GM18909 (cell line): ENCODE measurements around the gene PACRG.

Experiments
- ATAC-seq: cut with Tn5 transposase; IDR thresholded peaks from one replicate; pipeline ENCODE4 v1.9.1; 2021; ENCODE audit warnings: mild to moderate bottlenecking; ENCODE audit not compliant: unreplicated experiment, poor library complexity

Gene PACRG

DNA sequence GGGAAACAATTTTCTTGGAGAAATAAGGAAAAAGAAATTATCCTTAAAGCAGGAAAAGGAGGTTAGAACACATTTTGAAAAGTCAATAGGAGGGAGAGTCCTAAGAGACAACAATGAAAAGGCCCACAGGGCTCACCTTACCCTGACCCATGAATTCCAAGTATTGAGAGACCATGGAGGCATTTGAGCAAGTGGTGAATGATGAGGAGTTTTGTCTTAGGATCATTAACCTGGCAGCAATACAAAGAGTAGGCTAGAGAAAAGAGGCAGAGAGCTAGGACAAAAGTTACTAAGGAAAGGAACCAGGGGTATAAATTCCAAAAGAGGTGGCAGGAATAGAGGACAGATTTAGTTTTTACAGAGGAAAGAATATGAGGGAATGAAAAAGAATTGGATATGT is 44.7 kb downstream of the PACRG start:
- ATAC-seq = no peak

DNA sequence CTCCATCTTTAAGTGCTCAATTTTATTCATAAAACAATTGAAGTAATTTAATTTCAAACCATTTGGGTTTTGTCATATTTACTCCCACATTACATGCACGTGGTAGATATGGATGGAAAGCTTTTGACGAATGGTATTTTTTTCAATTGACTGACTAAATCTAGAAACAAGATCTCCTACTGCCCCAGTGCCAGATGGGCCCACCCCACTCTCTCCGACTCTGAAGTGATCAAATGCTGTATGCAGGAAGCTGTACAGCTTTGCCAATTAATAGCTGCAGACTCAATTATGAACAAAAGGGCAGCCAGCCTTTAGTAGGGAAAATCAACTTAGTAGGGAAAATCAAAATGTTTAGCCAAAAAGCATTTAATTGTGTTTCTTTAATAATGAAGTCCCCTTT is 46.2 kb downstream of the PACRG start:
- ATAC-seq = no peak

DNA sequence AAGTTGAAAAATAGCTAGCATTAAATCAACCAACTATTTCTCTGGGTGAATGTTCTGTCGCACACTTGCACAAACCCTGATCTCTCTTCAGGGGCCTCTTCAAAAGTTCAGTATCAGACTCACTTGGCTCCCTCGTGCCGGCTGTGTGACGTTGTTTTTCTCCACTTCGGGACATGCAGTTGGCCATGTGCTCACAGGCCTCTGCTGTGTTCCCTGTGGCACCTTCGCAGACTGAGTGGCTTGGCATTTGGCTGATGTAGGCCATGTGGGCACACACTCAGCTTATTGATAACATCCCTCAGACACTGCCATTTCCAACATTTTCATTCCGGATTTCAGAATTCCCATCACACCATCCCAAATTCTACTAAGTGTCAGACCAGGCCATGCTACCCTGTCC is 49.3 kb downstream of the PACRG start:
- ATAC-seq = no peak

GRCh38 chr6:162778603-162779002 is 50.8 kb downstream of the PACRG start:
- ATAC-seq = no peak

GRCh38 chr6:162785632-162786242 is 58.0 kb downstream of the PACRG start:
- no peak for ATAC-seq

DNA sequence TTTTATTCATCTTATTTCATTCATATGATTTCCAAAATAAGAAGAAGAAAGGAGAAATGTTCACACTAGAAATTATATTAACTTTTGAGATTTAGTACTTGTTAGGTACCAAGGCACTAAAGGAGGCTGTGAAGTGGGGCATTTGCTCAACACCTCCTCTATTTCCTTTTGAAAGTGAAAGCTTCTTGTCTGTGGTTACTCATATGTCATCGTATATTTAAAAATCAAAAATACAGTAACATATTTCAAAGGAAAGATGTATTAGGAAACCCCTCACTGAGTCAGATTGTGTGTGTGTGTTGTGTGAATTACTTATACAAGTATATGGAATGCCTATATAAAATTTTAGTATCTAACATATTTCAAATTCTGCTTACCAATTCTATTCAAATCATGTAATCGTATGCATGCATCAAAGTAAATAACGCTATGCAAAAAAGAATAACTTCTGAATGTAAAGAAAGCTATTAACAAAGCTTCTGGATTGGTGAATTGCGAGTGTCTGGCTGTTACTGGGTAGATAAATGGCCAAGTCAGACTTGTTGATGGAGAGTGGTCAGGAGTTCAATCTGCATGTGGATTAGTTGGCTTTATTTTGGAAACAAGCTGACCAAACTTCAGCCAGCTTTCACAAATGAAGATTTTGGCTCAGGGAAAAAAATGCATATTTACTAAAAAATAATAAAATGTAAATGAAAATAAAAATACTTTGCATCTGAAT is 70.9 kb downstream of the PACRG start:
- no peak for ATAC-seq

DNA sequence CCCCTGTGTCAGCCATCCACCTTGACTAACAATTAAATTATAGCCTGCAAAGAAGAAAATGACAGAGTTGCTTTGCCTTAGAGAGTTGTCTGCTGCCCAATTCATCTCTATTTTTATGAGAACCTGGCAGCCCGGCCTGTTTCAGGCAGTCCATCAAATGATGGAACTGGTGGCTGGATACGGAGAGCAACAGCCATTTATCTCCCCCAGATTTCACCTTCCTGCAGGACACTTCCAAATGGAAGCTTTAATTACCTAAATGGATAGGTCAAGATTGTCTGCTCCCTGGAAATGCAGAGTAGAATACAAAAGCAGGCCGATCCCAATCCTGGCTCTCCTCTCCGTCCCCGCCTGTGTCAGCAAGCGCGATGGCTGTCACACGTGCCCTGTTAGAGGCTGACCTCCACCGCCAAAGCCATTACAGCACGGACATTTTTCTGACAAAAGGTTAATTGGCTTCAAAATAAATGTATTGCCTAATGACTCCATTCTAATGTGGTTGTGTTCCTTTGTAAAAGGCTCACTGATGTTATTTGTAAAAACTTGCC is 86.7 kb downstream of the PACRG start:
- no peak for ATAC-seq

DNA sequence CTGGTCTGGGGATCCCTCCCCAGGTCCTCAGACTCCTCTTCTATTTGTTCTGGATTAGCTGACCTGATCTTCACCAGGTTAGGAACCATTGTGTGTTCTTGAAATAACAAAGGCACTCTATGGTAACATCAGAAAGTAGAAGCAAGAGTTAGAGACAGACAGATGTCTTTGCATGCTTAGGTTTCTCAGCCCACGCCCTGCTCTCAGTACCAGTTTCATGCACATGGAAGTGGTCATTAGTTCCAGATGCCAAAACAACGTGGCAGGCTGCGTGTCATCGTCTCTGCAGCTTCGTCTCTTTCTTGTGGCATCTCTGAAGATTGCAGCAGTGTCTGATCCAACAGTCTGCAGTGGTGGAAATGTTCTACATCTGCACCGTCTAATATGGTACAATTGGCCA is 89.4 kb downstream of the PACRG start:
- no peak for ATAC-seq

DNA sequence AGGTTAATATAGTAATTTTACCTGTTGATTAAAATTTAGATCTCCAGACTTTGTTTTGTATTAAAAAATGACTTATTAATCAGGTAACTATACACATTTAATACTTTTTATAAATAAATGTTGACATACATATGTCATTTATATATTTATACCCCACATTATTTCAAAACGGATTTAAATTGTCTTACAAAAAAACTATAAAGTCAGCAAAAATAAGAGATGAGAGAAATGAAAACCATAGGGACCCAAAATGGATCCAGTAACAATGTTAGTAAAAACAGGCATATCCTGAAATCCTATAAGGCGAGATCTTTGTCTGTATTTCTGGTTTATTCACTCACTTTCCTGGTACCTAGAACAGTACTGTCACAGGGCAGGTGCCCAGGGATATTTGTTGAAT is 91.5 kb downstream of the PACRG start:
- ATAC-seq = no peak

DNA sequence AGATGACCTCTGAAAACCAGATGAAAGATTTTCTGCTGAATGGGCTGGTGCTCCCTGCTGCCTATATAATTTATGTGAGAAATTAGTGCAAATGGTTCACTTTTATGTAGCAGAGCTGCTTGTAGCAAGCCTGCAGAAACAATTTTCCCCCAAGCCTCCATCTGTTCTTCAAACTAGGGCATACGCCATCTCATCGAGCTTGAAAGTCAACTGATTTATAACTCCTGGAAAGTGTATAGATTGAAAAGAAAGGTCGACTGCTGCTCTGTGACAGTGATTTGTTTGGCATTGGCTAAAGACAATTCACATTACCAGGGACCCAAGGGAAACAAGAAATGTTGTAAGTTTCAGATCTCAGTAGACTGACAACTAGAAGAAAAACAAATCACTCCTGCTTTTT is 93.3 kb downstream of the PACRG start:
- ATAC-seq = no peak

GRCh38 chr6:162825597-162825996 is 97.8 kb downstream of the PACRG start:
- ATAC-seq = no peak

- ATAC-seq = no peak
Measured at GRCh38 chr6:162829013-162829742, 101.4 kb downstream of the PACRG start.

GRCh38 chr6:162833776-162834175 is 106.0 kb downstream of the PACRG start:
- ATAC-seq = no peak

DNA sequence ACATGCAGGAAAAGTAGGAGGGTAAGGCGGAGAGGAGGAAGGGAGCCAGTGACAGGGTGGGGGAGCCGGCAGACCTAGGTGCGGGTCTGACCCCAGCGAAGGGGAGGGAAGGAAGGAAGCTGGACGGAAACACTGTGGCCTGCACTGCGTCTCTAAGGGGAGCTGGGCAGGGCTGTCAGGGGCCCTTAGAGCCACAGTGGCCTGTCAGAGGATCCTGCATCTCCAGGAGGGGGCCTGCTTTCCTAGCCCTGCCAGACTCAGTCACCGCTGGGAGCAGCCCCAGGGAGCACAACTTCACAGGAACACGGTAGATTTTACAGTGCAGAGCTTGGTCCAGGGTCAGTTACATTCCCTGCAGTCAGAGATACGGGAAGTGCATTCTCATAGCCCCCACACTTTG is 118.2 kb downstream of the PACRG start:
- ATAC-seq = no peak

GRCh38 chr6:162846723-162847122 is 118.9 kb downstream of the PACRG start:
- ATAC-seq = no peak

DNA sequence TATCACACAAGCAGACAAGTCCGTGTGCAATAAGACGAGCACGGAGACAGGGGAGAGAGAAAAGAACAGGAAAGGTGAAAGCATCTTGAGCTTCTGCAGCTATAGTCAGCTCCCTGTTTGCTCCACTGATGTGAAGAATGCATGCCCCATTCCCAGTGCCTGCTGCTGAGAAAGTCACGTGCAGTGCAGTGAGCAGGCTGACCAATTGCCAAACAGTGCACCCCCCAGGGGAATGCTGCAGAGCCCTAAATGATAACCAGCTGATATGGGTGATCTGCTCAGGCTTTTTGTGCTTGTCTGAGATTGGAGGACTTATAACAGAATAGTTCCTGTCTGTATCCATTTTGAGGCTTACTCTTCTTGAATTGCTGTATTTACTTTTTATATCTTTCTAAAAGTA is 121.5 kb downstream of the PACRG start:
- no peak for ATAC-seq

GRCh38 chr6:162852192-162852591 is 124.4 kb downstream of the PACRG start:
- no peak for ATAC-seq

DNA sequence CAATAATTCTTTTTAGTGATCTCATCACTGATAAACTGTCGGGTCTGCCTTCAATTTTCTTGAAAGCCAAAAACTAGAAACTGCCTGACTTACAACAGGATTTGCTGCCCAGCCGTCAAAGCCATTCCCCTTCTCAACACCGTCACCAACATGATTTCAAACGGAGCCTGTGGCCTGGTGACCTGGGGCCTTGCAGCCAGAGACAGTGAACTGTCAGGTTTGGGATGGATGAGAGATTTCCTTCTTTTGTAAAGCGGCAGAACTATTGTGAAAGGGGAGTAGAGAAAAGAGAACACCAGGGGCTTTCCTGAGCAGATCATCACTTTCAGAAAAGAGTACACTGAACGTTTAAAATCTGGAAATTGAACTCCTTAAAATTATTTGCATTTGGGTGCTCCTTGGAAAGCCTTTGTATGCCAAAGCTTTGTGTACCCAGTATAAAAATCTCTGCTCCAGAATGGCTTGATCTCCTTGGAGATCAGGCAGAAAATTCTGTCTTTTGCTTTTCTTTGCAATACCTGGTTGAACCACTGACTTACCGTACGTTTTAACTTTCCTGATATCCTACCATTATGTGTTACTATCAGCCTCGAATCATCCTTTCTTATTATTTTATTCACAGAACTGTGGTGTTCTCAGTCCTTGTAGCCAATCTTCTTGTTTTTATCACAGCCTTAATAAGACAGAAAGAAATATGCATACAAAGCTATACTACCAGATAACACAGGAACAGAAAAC is 125.2 kb downstream of the PACRG start:
- no peak for ATAC-seq

DNA sequence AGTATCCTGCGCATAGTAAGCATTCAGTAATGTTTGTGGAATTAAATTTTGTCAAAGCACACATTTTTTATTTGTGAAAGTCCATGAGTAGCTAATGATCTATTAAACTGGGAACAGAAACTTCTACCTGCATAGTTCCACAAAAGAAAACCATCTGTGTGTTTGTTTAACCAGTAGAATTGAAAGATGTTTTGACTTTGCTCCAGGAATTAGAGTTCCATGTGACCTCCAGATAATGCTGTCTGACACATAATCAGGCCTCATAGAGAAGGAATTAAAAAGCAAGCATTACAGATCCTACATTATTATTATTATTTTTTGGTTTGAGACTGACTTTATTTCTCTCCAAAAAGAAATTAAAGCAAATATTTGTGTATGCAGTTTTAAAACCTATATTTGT is 126.5 kb downstream of the PACRG start:
- ATAC-seq = no peak

DNA sequence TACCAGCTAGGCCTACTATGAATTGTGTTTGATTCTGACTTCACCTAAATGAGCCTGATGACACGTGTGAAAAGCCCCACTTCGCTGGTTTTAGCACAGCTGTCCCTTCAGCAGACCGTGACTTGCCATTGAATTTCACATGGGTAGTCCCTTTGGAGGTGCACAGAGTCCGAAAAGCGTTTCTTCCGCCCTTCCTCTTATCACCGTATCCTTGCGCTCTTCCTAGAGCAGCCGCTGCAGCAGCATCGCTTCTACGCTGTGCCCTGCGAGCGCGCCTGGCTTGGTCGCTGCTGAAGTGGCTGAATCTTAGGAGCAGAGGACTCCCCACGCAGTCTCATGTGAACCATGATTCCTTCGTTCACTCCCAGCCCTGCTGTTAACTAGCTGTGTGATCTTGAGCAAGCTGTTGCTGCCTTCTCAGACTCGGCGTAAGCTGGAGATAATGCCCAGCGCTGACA is 127.0 kb downstream of the PACRG start:
- ATAC-seq = no peak

DNA sequence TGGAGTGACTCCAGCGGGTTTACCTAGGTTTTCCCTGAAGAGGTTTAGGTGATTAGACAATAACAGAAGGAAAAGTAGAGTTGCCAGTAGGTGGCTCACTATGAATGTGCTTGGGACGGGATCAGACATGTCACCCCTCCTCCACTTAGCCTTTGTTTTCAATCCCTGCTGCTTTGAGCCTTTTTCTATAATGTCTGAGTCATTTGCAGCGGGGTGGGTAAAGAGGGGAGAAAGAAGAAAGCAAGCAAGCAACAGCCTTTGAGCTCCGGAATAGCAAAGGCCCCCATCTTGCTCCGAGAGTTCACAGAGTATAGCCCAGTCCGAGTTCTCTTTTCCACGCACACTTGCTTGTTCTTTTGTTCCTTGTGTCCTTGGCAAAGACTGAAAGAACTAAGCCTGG is 129.1 kb downstream of the PACRG start:
- ATAC-seq = no peak
